ENCODE data around the gene PIGR.
"Not testable (repeated sequence)": the region's sequence is repeated elsewhere in the genome, so short reads cannot be mapped to it uniquely, and the experiment has no call there.

- TF ChIP-seq CTCF, POLR2A (IDR thresholded peaks at IDR 0.05): not testable (repeated sequence)
Measured at GRCh38 chr1:206923961-206924557, 22.2 kb downstream of the PIGR start.

All from testis (tissue), 2 donors.